ENCODE results near the gene DNAH17.

Gene DNAH17

GRCh38 chr17:78408476-78409050 lies 168.6 kb downstream of the DNAH17 start:
- DNase-seq, result no peak

- no peak for DNase-seq
These were observed 169.7 kb downstream of the DNAH17 start for GRCh38 chr17:78407387-78408000.

- DNase-seq, result no peak
These were observed 170.3 kb downstream of the DNAH17 start for GRCh38 chr17:78406920-78407319.

GRCh38 chr17:78406396-78406795 lies 170.8 kb downstream of the DNAH17 start:
- DNase-seq, result no peak

- DNase-seq, result no peak
These were observed 173.4 kb downstream of the DNAH17 start for GRCh38 chr17:78403822-78404221.

- no peak for DNase-seq
These were observed 175.3 kb downstream of the DNAH17 start for GRCh38 chr17:78401891-78402290.

GRCh38 chr17:78401246-78401645 lies 175.9 kb downstream of the DNAH17 start:
- no peak for DNase-seq

- DNase-seq, result no peak
These were observed 176.5 kb downstream of the DNAH17 start for GRCh38 chr17:78400581-78401240.

GRCh38 chr17:78399693-78400144 lies 177.5 kb downstream of the DNAH17 start:
- no peak for DNase-seq

GRCh38 chr17:78399028-78399692 lies 178.0 kb downstream of the DNAH17 start:
- no peak for DNase-seq

- no peak for DNase-seq
These were observed 178.8 kb downstream of the DNAH17 start for GRCh38 chr17:78398390-78398789.

- no peak for DNase-seq
These were observed 179.5 kb downstream of the DNAH17 start for GRCh38 chr17:78397681-78398101.

- DNase-seq, result no peak
These were observed 180.5 kb downstream of the DNAH17 start for GRCh38 chr17:78396441-78397337.

GRCh38 chr17:78395155-78395554 lies 182.0 kb downstream of the DNAH17 start:
- DNase-seq, result no peak

- no peak for DNase-seq
These were observed 183.0 kb downstream of the DNAH17 start for GRCh38 chr17:78394209-78394608.

- DNase-seq, result no peak
These were observed 183.6 kb downstream of the DNAH17 start for GRCh38 chr17:78393575-78393974.

GRCh38 chr17:78392295-78392694 lies 184.9 kb downstream of the DNAH17 start:
- DNase-seq, result no peak

- no peak for DNase-seq
These were observed 185.4 kb downstream of the DNAH17 start for GRCh38 chr17:78391843-78392242.

- DNase-seq, result no peak
These were observed 186.2 kb downstream of the DNAH17 start for GRCh38 chr17:78391051-78391431.

GRCh38 chr17:78390241-78391050 lies 186.8 kb downstream of the DNAH17 start:
- DNase-seq, result no peak

GRCh38 chr17:78387977-78388941 lies 188.9 kb downstream of the DNAH17 start:
- peak; percentile 25 for DNase-seq

Data from CD4-positive, alpha-beta T cell treated with Interleukin-4 for 4 hours (primary cell).